HG03521 (cell line): ENCODE results near the gene SMAD7.

Experiments used
- ATAC-seq: cut with Tn5 transposase; IDR thresholded peaks from one replicate; pipeline ENCODE4 v1.9.1; 2021; ENCODE audit warnings: mild to moderate bottlenecking, moderate library complexity; ENCODE audit not compliant: unreplicated experiment

Gene SMAD7

GRCh38 chr18:48917579-48918517 lies 32.9 kb downstream of the SMAD7 start:
- no peak for ATAC-seq

DNA sequence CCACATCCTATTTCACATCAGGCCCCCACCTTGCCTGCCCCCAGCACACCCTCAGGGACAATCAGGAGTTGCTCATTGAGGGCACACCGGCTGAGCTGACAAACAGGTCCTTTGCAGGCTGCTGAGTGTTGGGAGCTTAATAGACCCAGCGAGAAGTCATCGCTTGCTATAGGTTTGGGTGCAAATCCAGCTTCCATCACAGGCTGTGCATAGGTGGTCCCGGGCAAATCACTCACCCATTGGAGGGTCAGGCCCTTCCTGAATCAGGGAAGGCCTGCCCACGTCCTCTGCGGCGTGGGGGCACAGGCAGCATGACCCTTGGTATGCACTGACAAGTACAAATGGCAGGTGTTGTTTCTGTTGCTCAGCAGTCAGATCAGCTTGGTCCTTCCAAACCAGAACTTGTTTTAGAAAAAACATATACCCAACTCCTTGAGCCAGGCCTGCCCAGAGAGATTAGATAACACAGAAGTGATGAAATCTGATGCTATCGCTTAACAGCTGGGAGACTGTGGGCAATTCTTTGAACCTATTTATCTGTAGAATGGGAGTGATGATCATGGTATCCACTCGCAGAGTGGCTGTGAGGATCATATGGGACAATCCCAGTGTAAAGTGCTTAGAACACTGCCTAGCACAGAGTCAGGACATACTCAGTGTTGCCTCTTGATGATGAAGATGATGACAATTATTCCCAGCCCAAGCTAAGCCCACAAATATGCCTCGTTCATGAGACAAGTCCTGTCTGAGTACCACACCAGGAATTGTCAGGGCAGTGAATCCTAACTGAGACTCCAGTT lies 34.9 kb downstream of the SMAD7 start:
- no peak for ATAC-seq

GRCh38 chr18:48914581-48915251 lies 36.0 kb downstream of the SMAD7 start:
- ATAC-seq, result no peak

GRCh38 chr18:48913775-48914174 lies 37.0 kb downstream of the SMAD7 start:
- ATAC-seq, result no peak

GRCh38 chr18:48913201-48913600 lies 37.6 kb downstream of the SMAD7 start:
- ATAC-seq, result no peak

- no peak for ATAC-seq
Observed at GRCh38 chr18:48910972-48911545, 39.7 kb downstream of the SMAD7 start.

DNA sequence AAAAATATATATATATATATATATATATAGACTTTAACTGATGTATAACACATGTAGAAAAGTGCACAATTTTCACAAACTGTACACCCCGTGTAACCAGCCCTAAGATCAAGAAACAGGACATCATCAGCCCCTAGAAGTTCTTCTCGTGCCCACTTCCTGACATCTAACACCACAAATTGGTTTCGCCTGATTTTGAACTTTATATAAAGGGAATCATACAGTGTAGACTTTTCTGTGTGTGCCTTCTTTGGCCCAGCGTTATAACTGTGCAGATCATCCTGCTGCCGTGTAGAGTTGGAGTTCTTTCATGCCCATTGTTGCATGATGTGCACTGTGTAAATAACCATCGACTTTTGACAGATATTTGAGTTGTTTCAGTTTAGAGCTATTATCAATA lies 41.0 kb downstream of the SMAD7 start:
- ATAC-seq, result no peak

GRCh38 chr18:48908916-48909315 lies 41.8 kb downstream of the SMAD7 start:
- ATAC-seq, result no peak

DNA sequence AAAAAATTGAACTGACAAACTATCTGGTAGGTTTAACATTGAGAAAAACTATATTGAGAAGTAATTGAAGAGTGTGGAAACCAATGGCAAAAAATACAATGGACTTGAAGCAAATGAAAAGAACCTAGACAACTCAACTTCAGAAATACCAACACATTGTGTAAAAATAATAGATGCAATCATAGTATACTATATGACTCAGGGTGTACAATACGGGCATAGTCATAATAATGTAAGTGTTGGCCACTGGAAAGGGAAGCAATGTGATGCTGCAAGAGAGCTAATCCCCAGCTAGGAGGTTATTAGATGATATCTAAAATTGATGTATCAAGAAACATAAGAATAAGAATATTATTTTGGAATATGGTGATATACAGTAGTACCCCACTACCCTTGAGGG lies 45.3 kb downstream of the SMAD7 start:
- no peak for ATAC-seq

DNA sequence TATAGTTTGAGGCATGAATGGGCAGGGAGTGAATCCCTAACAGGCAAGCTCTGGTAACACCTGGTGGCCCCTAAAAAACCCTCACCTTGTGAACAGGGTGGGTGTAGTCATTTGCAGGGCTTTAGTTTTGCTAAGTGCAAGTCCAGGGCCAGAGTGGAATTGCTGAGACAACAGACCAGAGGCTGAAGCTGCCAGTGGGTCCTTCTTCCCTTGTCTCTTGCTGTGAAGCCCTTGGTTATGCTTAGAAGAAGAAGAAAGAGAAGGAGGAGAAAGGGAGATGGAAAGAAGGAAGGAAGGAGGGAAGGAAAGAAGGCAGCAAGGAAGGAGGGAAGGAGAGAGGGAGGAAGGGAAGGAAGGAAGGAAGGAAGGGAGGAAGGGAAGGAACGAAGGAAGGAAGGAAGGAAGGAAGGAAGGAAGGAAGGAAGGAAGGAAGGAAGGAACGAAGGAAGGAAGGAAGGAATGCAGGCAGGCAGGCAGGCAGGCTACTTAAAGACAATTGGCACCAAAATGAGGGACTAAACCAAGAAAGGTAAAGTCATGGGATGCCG lies 45.8 kb downstream of the SMAD7 start:
- ATAC-seq, result no peak

DNA sequence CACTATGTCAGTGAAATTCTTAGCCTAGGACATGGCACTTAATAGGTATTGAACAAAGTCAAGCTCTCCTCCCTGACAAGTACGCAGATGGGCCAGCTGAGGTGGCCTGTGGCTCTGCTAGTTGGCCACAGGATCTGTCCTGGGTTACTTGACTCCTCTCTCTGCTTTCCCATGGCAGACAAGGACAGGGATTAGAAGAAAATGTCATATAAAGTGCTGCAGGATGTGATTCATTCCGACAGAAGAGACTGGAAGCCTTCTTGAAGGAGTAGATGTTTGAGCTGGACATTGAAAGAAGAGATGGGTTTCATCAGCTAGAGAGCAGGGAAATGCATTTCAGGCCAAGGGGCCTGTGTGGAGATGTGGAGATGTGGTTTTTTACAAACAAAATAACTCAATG lies 46.7 kb downstream of the SMAD7 start:
- no peak for ATAC-seq

- ATAC-seq, result no peak
Observed at GRCh38 chr18:48902856-48903601, 47.7 kb downstream of the SMAD7 start.

DNA sequence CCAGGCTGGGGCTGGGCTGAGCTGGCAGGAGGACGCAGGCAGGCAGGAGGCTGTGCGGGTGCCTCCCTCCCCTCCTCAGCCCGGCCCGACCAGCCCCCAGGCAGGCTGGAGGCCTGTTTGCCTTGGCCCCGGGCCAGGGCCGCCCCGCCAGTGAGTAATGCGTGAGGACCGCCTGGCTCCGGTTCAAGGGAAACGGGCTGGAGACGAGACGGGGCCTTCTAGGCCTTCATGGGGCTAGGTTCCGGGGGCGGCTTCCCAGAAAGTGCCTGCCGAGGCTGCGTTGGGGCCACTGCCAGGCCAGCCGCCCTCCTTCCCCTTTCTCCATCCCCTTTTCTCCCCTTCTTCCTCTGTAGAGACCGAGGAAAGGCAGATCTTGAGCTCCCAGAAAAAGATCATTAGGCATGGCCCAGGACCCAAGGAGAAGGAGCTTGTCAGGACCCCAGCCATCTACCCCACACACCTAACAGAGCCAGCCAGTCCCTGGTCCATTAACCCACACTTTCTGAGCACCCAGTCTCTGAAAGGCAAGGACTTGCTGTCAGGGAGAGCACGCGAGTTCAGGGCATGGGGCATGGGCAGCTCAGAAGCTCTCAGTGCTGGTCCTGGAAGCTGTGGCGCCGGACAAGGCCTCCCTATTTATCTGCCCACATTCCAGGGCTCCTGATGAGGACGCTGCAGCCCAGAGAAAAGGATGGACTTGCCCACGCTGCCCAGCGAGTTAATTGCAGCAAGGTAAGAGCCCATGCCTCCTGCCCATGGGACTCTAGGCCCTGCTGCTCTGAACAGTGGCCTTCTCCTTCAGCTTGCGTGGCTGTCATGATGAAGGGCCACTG lies 48.5 kb downstream of the SMAD7 start:
- no peak for ATAC-seq

GRCh38 chr18:48901145-48902022 lies 49.4 kb downstream of the SMAD7 start:
- ATAC-seq, result no peak

DNA sequence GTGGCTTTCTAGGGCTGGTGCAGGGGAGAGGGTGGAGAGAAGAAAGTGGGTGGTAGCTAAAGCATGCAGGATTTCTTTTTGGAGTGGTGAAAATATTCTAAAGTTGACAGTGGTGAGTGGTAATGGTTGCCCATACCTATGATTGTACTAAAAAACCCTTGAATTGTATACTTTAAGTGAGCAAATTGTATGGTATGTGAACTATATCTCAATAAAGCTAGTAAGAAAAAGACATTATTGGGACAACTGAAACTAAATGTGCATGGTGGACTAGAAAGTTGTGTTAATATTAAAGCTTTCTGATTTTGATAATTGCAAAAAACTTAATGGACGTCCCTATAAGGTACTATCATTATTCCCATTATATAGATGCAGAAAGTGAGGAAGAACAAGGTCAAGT lies 50.3 kb downstream of the SMAD7 start:
- no peak for ATAC-seq

DNA sequence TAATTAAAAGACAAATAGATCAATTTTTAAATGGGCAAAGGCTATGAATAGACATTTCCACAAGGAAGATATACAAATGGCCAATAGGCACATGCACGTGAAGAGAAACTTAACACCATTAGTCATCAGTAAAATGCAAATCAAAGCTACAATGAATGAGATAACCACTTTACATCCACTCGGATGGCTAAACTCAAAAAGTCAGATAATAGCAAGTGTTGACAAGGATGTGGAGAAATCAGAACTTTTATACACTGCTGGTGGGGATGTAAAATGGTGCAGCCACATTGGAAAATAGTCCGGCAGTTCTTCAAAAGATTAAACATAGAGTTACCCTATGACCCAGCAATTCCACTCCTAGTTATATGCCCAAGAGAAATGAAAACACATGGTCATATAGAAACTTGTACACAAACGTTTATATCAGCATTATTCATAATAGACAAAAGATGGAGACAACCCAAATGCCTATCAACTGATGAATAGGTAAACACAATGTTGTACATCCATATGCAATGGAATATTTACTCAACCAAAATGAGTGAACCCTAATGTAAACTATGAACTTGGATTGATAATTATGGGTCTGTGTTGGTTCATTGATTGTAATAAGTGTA lies 51.1 kb downstream of the SMAD7 start:
- ATAC-seq, result no peak

DNA sequence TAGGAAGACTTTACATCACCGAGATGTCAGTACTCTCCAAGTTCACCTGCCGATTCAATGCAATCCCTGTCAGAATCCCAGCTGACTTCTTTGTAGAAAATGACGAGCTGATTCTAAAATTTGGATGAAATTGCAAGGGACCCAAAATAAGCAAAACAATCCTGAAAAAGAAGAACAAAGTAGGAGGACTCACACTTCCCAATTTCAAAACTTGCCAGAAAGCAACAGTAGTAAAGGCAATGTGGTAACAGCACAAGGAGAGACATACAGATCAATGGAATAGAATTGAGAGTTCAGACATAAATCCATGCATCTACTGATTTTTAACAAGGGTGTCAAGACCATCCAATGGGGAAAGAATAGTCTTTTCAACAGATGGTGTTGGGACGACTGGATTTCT lies 52.2 kb downstream of the SMAD7 start:
- ATAC-seq, result no peak

DNA sequence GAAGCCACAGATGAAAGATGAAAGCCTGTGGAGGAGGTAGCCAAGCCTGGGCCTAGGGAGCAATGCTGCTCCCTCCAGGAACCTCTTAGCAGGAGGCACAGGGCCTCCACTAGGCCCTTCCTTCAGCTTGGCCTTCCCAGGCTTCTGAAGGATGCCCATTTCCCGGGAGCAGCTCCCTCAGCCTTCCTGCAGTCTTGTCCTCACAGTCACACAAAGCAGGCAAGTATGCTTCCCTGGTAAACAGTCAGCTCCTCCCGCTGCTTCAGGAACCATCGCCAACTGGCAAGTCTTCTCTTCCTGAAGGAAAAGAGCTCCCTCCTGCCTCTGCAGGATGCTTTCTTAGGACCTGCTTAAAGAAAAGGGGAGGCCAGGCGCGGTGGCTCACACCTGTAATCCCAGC lies 53.2 kb downstream of the SMAD7 start:
- no peak for ATAC-seq
